DND-41 (cell line): ENCODE measurements around the gene TMEM86A.

Experiments used
- CTCF ChIP-seq: IDR thresholded peaks from 2 replicates; pipeline ENCODE4 v1.5.1; 2012; ENCODE audit warnings: borderline replicate concordance, low read length, moderate library complexity, mild to moderate bottlenecking; ENCODE audit not compliant: poor library complexity, severe bottlenecking; ENCODE audit errors: extremely low read depth
- EZH2 ChIP-seq: IDR thresholded peaks from 3 replicates; pipeline ENCODE4 v1.6.1; 2012; ENCODE audit warnings: borderline replicate concordance, low read depth, mild to moderate bottlenecking, moderate library complexity, low read length, inconsistent platforms; ENCODE audit not compliant: severe bottlenecking

- TF ChIP-seq EZH2 (no peak), CTCF (no peak)
Measured at GRCh38 chr11:18668131-18668530, 30.4 kb upstream of the TMEM86A start.
